NCI-H345 (cell line): ENCODE results near the gene NMNAT2.

Experiments
- DNase-seq: peaks from one replicate; lab custom pipeline; 2025; lab: John Stamatoyannopoulos, UW

Gene NMNAT2

DNA sequence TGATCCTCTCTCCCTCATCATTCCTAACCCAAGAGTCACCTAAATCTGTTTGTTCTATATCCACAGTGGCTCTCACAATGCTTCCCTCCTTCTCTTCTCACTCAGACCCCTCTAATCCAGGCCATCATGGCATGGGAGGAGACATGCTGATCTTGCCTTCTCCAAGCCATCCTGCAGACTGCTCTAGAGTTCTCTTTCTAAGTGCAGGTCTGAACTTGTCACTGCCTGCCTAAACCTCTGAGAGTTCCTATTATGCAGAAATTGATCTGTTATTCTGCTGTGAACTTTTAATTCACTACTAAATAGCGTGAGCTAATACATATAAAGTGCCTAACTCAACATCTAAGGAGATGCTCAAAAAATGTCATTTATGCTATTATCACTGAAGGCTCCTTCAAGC, 205.3 kb downstream of the NMNAT2 start:
- no peak for DNase-seq

DNA sequence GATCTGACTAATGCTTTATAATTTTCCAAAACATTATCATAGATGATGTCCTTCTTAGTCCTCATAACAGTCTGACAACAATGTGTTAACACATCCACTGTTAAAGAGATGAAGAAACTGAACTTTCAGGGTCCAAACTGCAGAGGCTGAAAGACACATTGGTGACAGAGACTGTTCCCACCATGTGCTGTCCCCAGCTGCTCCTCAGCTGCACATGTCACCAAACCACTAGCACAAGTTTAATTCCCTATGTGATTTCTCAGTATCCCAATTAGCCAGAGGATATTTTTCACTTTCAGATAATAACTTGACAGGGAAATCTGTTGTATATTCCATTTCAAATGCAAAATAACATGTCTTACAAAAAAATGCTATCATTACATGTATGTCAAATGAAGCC, 207.5 kb downstream of the NMNAT2 start:
- no peak for DNase-seq

DNA sequence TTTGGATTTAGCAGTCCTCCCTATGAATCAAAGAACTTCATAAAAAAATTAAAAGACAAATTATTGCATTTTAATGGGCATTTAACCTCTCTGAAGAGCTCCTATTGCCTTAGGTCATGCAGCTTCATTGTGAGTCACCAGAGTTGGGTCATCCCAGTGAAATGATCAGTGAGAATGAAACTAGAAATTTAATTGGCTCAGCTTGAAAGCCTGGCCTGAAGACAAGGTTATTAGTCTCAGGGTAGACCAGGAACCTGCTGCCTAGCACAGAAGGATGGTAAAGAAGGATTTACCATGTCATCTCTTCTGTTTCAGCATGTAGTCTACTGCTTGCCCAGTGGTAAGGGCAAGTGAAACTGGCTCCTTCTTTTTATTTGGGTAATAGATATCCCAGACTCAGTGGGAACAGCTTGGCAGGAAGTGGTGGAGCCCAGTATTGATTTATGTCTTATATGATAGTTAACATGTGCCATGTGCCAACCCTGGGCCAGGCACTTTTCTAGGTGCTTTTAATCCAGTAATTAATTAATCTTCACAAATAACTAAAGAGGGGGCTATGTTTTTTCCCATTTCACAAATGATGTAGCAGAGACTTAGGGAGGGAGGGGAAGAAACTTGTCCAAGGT, 208.5 kb downstream of the NMNAT2 start:
- no peak for DNase-seq

DNA sequence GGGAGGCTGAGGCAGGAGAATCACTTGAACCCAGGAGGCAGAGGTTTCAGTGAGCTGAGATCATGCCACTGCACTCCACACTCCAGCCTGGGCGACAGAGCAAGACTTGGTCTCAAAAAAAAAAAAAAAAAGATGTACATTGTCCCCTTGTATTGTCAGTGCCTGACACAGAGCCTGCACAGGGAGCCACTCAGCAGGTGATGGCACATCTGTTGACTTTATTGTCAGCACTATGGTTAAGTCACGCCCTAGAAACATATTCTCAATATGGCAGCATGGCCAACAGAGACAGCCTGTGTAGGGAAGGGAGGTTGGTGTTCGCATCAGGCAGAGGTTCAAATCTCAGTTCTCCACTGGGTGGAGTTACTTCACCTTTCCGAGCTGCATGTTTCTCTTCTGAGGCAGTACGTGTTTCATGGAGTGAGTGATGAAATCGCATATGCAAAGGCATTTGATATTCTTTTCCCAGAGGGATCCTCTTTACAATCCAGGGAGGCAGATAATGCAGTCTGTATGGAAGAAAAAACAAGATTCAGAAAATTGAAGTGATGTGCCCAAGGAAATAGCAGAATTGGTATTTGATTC, 211.6 kb downstream of the NMNAT2 start:
- DNase-seq = no peak

DNA sequence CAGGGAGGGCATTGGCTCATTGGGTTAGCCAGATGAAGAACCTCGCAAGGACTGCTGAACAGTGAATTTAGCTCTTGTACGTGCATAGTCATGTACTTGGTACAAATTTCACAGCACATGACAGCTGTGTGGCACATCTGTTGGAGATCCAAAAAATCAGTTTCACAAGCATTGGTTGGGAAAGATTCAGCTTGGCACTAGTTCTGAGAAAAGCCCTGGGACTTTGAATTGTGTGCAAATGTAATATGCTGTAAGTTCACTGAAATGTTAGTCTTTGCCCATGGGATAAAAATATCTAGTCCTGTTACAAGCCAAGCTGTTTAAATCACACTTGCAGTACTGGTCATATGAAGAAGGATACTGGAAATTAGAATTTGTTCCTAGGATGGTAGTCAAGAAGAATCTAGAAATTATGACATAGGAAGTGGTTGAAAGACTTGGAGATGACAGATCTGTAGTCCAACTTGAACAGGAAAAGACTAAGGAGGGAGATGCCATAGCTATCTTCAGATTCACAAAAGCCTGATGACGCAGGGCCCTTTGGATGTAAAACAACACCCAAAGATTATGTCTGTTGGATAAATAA, 212.9 kb downstream of the NMNAT2 start:
- DNase-seq = no peak

DNA sequence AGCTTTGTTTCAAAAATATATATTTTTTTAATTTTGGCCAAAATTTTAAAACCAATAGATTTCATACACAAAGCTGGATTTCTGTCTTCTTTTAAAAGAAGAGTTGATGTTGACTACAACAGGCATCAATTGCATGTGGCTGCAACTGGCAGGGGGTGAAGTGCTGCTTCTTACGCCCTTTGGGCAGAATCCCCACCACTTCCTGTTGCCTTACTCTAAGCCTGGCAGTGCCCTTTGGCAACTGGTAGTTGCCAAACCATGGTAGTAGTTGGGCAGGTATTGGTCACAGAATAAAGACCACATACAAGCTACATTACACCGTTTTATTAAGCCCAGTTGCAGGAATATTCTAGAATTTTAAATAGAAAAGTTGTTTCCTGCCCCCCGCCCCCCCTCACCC, 215.1 kb downstream of the NMNAT2 start:
- no peak for DNase-seq

DNA sequence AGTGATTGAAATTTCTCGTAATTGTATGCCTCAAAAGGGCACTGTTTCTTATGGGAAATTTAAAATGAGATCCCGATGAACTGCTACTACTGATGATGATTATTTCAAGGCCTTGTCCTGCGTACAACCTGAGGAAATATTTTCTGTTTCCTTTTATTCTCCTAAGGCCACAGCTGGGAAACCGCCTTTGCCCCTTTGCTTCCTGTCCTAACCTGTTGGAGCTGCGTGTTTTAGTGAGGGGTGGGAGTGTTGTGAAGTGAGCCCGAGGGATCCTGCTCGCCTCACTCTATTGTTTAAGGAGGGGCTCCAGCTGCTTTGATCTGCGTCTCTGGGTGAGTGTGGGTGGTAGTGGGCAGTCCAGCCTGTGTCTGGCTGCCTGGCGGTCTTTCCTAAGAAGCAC, 217.7 kb downstream of the NMNAT2 start:
- DNase-seq = no peak

DNA sequence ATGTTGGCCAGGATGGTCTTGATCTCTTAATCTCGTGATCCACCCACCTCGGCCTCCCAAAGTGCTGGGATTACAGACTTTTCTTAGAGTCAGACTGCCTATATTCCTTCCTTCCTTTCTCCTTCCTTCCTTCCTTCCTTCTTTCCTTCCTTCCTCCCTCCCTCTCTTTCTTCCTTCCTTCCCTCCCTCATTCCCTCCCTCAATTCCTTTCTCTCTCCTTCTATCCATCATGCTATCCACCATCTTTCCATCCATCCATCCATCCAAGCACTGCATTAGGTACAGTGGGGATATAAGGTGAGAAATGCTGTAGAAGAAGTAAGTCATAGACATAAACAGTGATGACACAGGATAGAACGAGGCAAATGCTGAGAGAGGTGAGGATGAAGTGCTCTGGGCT, 218.9 kb downstream of the NMNAT2 start:
- no peak for DNase-seq

DNA sequence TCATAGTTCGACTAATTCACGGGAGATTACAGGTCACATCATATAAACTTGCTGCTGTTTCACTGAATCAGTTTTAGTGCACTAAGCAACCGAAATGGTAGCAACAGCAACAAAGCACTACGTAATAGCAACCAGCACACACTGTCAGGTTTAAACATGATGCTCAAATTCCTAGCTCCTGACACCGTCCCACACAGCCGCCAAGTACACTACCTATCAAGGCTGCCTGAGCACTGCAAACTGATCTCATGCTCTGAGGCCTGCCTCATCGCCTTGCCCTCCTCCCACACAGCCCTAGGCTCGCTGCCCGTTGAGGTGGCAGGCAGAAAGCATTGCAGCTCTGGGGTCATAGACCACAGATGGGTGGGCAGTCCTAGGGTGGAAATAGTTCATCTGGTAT, 219.7 kb downstream of the NMNAT2 start:
- DNase-seq = no peak
